Hematopoietic multipotent progenitor cell treated with erythropoietin and hydrocortisone succinate and interleukin-3 and kit ligand, for 4 days (in vitro differentiated cells): ENCODE data around the gene NAA80.

Source experiments
- DNase-seq: peaks from one replicate; pipeline ENCODE4 v3.0.0-alpha.2; 2015

The NAA80 gene

GRCh38 chr3:50254577-50255250 lies 44.5 kb downstream of the NAA80 start:
- DNase-seq = peak; percentile 52

GRCh38 chr3:50251220-50251619 lies 48.0 kb downstream of the NAA80 start:
- peak; percentile 44 for DNase-seq

GRCh38 chr3:50250514-50250913 lies 48.7 kb downstream of the NAA80 start:
- no peak for DNase-seq

GRCh38 chr3:50249457-50249856 lies 49.7 kb downstream of the NAA80 start:
- no peak for DNase-seq

- DNase-seq = no peak
Observed at GRCh38 chr3:50248387-50248786, 50.8 kb downstream of the NAA80 start.

- peak; percentile 90 for DNase-seq
Observed at GRCh38 chr3:50246517-50246954, 52.7 kb downstream of the NAA80 start.
